Ovary (tissue), 9 donors: Measurements from ENCODE around the gene LXN. TPM values are rescaled to one million over a fixed set of nuclear protein-coding genes. Genes with fewer than 3 reads are reported as not detected.
A peak's percentile ranks its signal among the peaks of the same experiment; 100 is the strongest.

Experiments used
- DNase-seq, 5 donors: peaks; one replicate each; pipeline ENCODE4 v3.0.0-alpha.2; 2019 to 2020
- H3K27ac ChIP-seq, 2 donors: fragments of 200-600 bp; one replicate each; pipeline versions ENCODE4 v1.5.1 to v1.8.0; 2019 to 2022
- H3K27me3 ChIP-seq: fragments of 200-600 bp; one replicate; pipeline ENCODE4 v1.8.0; 2022
- H3K36me3 ChIP-seq: fragments of 200-600 bp; sonication (generic); one replicate; pipeline ENCODE4 v1.5.1; 2019
- H3K4me1 ChIP-seq: one replicate; pipeline ENCODE4 v1.8.1; 2013; ENCODE audit warnings: mild to moderate bottlenecking, moderate library complexity; ENCODE audit not compliant: insufficient read depth
- H3K4me3 ChIP-seq: fragments of 200-600 bp; sonication (generic); one replicate; pipeline ENCODE4 v1.5.1; 2017
- H3K9me3 ChIP-seq, 2 donors: fragments of 200-600 bp in 1 of 2; sonication (generic) in 1 of 2; one replicate each; pipeline versions ENCODE4 v1.5.1 to v1.8.1; 2013 to 2019; ENCODE audit warnings: mild to moderate bottlenecking in 1 of 2, moderate library complexity in 1 of 2
- EP300 ChIP-seq: sonication (generic); formaldehyde crosslinking; IDR thresholded peaks from one replicate; pipeline ENCODE4 v1.6.1; 2017; ENCODE audit warnings: antibody characterized with exemption
- POLR2A ChIP-seq: fragments of 450-650 bp; IDR thresholded peaks from one replicate; pipeline ENCODE4 v1.6.1; 2017; ENCODE audit warnings: antibody characterized with exemption, mild to moderate bottlenecking, moderate library complexity
- WGBS, 3 donors: extraction: QIAGEN DNeasy Blood & Tissue Kit in 1 of 3; methylation state at CpG; one replicate each; pipeline versions ENCODE4 v1.1.5 to v1.1.7; 2013 to 2017; 5-methylcytosine and 5-hydroxymethylcytosine counted together
- intact Hi-C, 4 donors: fragments of 100-400 bp; cut with DNase I; formaldehyde crosslinking; loops; one replicate each; pipeline versions ENCODE4 v1.11.0 to v1.15.1; 2022 to 2023
- polyA plus RNA-seq, 2 donors: library from polyadenylated mRNA; stranded (reverse); fragments of 200-250 nt in 1 of 2; fragments of 350-450 nt in 1 of 2; fragmentation: Illumina TruSeq in 1 of 2; extraction: RNeasy Lipid Tissue Mini Kit (QIAGEN cat#74804) in 1 of 2; gene quantifications; one replicate each; pipeline ENCODE4 v1.2.3, GENCODE V29; 2013 to 2014
- total RNA-seq, 7 donors: library from RNA; depleted of rRNA in 2 of 7; stranded (reverse); fragments of >200 nt in 2 of 7; fragmentation: NEBNext Ultra II Directional in 3 of 7; extraction: Animal tissue kit (Norgen Biotek cat#: 25700) in 3 of 7; gene quantifications; one replicate each; pipeline versions ENCODE4 v1.1.0 to v1.2.4, GENCODE V29; 2016 to 2023
- TF ChIP-seq, protein P1 (sequence below), 3 donors: fragments of 450-650 bp in 2 of 3; fragments of 200-600 bp in 1 of 3; IDR thresholded peaks; one replicate each; pipeline versions ENCODE4 v1.5.1 to v1.8.0; 2016 to 2022; ENCODE audit warnings: antibody characterized with exemption in 3 of 3, mild to moderate bottlenecking in 1 of 3
- donor health status: DM: no; HTN: no; CAD: no; lungs with moderate emphysema.
- donor health status: DM: no; HTN: no; CAD: no.
- donor health status: Bipolar disorder and iron deficiency.
- donor health status: DM: yes; HTN: yes; CAD: no.
- donor health status: DM: no; HTN: no; CAD: no.
- donor health status: DM: yes; HTN: yes; CAD: no.

LXN gene
- total and polyA plus RNA-seq, 9 donors = 16.5 to 82.9 (median 43.5) TPM

GRCh38 chr3:158717576-158717975, 45.1 kb upstream of the LXN start:
- Histone ChIP-seq H3K4me3 (no peak overlapping the region), H3K4me1 (peaks cover 10% of the 10 kb centered on the region), H3K36me3 (no peaks in the 10 kb centered on the region), H3K27ac (peak overlapping the region in 1 of 2 donors; percentile 67), H3K27me3 (no peaks in the 10 kb centered on the region), H3K9me3 (no peaks in the 10 kb centered on the region)
- WGBS, 3 donors = 75 to 82% (median 80%) methylated on average over 2 of the region's 2 CpGs
- TF ChIP-seq POLR2A (no peak), EP300 (no peak)
- TF ChIP-seq, protein P1, sequence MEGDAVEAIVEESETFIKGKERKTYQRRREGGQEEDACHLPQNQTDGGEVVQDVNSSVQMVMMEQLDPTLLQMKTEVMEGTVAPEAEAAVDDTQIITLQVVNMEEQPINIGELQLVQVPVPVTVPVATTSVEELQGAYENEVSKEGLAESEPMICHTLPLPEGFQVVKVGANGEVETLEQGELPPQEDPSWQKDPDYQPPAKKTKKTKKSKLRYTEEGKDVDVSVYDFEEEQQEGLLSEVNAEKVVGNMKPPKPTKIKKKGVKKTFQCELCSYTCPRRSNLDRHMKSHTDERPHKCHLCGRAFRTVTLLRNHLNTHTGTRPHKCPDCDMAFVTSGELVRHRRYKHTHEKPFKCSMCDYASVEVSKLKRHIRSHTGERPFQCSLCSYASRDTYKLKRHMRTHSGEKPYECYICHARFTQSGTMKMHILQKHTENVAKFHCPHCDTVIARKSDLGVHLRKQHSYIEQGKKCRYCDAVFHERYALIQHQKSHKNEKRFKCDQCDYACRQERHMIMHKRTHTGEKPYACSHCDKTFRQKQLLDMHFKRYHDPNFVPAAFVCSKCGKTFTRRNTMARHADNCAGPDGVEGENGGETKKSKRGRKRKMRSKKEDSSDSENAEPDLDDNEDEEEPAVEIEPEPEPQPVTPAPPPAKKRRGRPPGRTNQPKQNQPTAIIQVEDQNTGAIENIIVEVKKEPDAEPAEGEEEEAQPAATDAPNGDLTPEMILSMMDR (IDR thresholded peaks at IDR 0.05) = no peak
- DNase-seq = no peak
- intact Hi-C loops = no loop called here

GRCh38 chr3:158713094-158713499, 40.6 kb upstream of the LXN start:
- Histone ChIP-seq H3K36me3 (no peaks in the 10 kb centered on the region), H3K4me1 (peaks cover 11% of the 10 kb centered on the region), H3K4me3 (no peak overlapping the region), H3K9me3 (no peaks in the 10 kb centered on the region), H3K27ac (peak overlapping the region in 1 of 2 donors; percentile 35), H3K27me3 (no peaks in the 10 kb centered on the region)
- TF ChIP-seq POLR2A (no peak), EP300 (no peak)
- TF ChIP-seq, protein P1 (IDR thresholded peaks at IDR 0.05) = no peak
- DNase-seq = peak in 1 of 5 donors; percentile 43
- 46 to 68% (median 62%) methylated on average over 9 of the region's 9 CpGs for WGBS, 3 donors
- intact Hi-C loops = no loop called here

DNA sequence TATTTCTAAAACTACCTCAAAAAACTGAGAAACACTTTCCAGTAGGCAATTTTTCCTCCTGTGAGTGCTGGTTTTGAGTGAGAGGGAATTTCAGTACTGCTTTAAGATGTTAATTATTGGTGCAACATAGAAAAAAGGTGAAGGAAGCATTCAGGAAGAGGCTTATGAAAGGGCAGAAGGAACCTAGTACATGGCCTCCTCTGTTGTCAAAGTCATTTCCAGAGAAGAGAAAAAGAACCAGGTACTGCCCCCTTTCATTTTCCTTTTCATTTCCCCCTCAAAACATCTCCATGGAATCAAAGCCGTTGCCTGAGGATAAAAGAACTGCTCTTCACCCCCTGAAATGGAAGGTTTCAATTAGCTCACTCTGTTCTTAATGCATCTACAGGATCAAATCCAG, 40.0 kb upstream of the LXN start:
- Histone ChIP-seq H3K4me3 (no peak overlapping the region), H3K27ac (peak overlapping the region in 1 of 2 donors; percentile 35), H3K9me3 (no peaks in the 10 kb centered on the region), H3K36me3 (no peaks in the 10 kb centered on the region), H3K4me1 (peaks cover 8% of the 10 kb centered on the region), H3K27me3 (no peaks in the 10 kb centered on the region)
- 82 to 94% (median 92%) methylated on average over 1 of the region's 1 CpG for WGBS, 3 donors
- no peak for DNase-seq
- TF ChIP-seq, protein P1 (IDR thresholded peaks at IDR 0.05) = no peak
- no peak for TF ChIP-seq POLR2A
- TF ChIP-seq EP300 = no peak
- intact Hi-C loops = no loop called here

GRCh38 chr3:158711886-158712285, 39.4 kb upstream of the LXN start:
- intact Hi-C loops = no loop called here
- 6 to 11% (median 8%) methylated on average over 1 of the region's 1 CpG for WGBS, 3 donors
- DNase-seq = no peak
- Histone ChIP-seq H3K27ac (peak overlapping the region in 1 of 2 donors; percentile 3), H3K4me1 (peaks cover 5% of the 10 kb centered on the region), H3K4me3 (no peak overlapping the region), H3K9me3 (no peaks in the 10 kb centered on the region), H3K36me3 (no peaks in the 10 kb centered on the region), H3K27me3 (no peaks in the 10 kb centered on the region)
- TF ChIP-seq, protein P1 (IDR thresholded peaks at IDR 0.05) = no peak
- TF ChIP-seq POLR2A = no peak
- TF ChIP-seq EP300 = no peak
